GM10266 (cell line): Measurements from ENCODE around the gene SBK1.

Source experiments
- DNase-seq: peaks from one replicate; pipeline ENCODE4 v3.0.0; 2012; ENCODE audit errors: extremely low spot score
- TF ChIP-seq, protein P1 (sequence below): IDR thresholded peaks from 2 replicates; pipeline ENCODE4 v1.5.1; 2012; ENCODE audit warnings: mild to moderate bottlenecking, low read depth; ENCODE audit not compliant: control insufficient read depth, insufficient read depth; ENCODE audit errors: missing control alignments

The SBK1 gene

DNA sequence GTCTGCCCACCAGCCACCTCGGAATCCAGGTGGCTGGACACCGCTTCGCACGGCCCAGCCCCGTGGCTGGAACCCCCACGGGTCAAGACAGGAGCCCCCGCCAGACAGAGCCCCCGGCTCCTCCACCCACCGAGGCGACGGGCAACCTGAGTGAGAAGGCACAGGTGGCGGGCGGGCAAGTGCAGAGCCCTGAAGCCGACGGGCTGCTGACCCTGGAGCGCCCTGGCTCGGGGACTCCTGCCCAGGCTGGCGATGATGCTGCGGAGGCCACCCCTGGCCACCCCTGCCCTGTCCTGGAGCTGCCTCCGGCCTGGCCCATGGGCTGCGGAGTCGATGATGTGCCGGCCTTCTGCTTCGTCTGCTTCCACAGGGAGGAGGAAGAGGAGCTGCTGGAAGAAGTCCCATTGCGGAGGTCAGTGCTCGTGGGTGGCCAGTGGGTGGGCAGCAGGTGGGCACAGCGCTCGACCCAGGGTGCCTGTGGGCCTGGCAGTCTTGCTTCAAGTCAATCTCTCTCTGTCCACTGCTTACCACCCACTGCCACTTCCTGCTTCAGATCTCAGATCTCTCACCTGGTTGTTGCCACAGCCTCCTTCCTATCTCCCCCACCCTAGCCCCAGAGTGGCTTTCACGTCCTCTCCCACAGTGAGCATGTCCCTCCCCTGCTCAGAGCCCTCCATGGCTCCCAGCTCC, 33.1 kb upstream of the SBK1 start:
- TF ChIP-seq, protein P1, sequence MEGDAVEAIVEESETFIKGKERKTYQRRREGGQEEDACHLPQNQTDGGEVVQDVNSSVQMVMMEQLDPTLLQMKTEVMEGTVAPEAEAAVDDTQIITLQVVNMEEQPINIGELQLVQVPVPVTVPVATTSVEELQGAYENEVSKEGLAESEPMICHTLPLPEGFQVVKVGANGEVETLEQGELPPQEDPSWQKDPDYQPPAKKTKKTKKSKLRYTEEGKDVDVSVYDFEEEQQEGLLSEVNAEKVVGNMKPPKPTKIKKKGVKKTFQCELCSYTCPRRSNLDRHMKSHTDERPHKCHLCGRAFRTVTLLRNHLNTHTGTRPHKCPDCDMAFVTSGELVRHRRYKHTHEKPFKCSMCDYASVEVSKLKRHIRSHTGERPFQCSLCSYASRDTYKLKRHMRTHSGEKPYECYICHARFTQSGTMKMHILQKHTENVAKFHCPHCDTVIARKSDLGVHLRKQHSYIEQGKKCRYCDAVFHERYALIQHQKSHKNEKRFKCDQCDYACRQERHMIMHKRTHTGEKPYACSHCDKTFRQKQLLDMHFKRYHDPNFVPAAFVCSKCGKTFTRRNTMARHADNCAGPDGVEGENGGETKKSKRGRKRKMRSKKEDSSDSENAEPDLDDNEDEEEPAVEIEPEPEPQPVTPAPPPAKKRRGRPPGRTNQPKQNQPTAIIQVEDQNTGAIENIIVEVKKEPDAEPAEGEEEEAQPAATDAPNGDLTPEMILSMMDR, result no peak
- DNase-seq, result no peak

DNA sequence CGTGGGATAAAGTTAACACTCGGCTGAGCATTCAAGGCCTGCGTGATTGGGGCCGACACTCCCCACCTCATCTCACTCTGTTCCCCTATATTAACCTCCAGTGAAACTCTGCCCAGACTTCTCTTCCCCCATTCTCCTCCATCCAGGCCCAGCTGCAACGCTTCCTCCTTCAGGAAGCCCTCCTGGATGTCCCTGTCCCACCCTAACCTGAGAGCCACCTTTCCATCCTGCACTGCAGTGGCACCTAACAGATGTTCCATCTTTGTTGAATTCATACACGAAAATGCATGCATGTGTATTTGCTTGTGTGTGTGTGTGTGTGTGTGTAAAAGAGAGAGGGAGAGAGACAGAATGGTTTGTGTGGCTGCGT, 32.6 kb upstream of the SBK1 start:
- TF ChIP-seq, protein P1, result no peak
- no peak for DNase-seq

DNA sequence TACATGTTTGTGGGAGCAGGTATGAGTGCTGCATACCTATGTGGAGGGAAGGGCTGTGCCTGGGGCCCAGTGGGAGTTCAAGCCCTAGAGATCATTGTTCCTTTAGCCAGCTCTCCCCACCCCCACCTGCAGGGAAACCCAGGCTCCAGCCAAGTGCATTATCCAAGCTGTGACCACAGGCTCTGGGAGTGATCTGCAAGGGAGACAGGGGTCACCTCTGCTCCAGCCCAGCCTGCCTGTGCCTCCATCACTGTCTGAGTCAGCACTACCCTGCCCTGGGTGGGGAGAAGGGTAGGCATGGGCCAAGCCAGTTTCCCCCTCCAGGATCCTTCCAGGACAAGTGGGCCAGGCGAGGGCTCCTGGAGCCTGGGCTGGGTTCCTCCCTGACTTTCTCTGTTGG, 32.1 kb upstream of the SBK1 start:
- no peak for DNase-seq
- TF ChIP-seq, protein P1, result no peak

DNA sequence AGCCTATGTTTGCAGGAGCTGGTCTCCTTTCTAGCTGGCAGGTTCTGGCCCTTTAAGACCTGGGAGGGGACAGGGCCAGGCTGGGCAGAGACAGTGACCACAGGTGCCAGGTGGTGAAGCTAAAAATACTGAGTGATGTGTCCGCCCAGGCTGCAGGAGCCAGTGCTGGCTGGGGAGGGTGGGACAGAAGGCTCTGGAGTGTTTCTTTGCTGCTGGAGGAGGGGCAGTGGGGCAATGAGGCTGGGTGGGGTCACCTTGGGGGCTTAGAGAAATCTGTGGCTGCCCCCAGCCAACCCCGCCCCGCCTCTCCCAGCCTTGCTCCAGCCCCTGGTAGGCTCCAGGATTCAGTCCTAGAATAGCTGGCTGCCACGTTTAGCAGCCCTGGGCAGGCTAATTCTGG, 30.4 kb upstream of the SBK1 start:
- no peak for DNase-seq
- TF ChIP-seq, protein P1, result no peak

DNA sequence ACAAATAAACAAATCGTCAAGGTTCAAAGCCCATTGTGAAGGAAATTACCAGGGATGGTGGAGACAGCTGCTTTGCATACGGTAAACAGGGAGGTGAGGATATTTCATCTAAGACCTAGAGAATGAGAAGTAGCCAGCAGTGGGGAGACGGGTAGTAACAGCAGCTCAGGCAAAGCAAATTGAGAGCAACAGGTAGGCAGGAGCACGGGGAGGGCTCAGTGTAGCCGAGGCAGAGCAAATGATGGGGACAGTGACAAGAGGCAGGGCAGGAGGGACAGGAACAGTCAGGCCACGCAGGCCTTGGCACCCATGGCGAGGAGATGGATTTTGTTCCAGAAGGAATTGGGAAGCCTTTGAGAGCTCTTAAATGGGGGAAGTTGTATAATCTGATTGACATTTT, 29.0 kb upstream of the SBK1 start:
- no peak for DNase-seq
- TF ChIP-seq, protein P1, result no peak

DNA sequence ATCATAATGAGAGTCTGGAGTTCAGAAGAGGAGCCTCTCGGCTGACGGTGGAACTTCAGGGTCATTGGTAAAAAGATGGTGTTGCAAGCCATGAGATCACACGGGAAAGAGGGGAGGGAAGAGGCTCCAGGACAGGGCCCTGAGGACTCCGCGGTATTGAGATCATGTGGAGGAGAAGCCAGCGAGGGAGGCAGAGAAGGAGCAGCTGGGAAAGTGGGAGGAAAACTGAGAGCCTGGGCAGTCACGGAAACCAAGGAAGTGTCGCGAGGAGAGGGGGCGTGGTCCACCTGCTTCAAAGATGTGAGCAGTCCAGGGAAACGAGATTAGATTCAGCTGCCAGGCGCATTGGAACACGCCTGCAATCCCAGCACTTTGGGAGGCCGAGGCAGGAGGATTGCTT, 27.7 kb upstream of the SBK1 start:
- TF ChIP-seq, protein P1, result no peak
- no peak for DNase-seq

DNA sequence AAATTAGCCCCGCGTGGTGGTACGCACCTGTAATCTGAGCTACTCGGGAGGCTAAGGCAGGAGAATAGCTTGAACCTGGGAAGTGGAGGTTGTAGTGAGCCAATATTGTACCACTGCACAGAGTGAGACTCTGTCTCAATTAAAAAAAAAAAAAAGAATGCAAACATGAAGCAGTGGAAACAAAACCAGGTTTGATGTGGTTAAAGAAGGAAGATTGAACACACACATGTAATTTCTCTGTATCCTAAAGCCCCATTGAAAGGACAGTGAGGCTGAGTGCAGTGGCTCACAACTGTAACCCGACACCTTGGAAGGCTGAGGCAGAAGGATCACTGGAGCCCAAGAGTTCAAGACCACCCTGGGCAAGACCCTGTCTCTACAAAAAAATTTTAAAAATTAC, 26.5 kb upstream of the SBK1 start:
- TF ChIP-seq, protein P1, result no peak
- DNase-seq, result no peak
